Tibial nerve (tissue), 4 donors: ENCODE measurements around the gene ORMDL3. TPM values are rescaled to one million over a fixed set of nuclear protein-coding genes. Genes with fewer than 3 reads are reported as not detected.

Source experiments
- DNase-seq, 2 donors: peaks; one replicate each; pipeline ENCODE4 v3.0.0-alpha.2; 2019; ENCODE audit warnings: low spot score in 2 of 2
- H3K27ac ChIP-seq, 4 donors: fragments of 200-600 bp; sonication (generic) in 3 of 4; one replicate each; pipeline ENCODE4 v1.5.1; 2017 to 2019; ENCODE audit warnings: mild to moderate bottlenecking in 1 of 4
- H3K27me3 ChIP-seq, 2 donors: fragments of 200-600 bp; sonication (generic) in 1 of 2; one replicate each; pipeline versions ENCODE4 v1.5.1 to v1.6.0; 2017 to 2019
- H3K36me3 ChIP-seq, 3 donors: fragments of 200-600 bp; sonication (generic); one replicate each; pipeline ENCODE4 v1.5.1; 2018 to 2019
- H3K4me1 ChIP-seq, 4 donors: fragments of 200-600 bp; sonication (generic) in 3 of 4; one replicate each; pipeline ENCODE4 v1.5.1; 2017 to 2019
- H3K4me3 ChIP-seq, 4 donors: fragments of 200-600 bp; sonication (generic) in 3 of 4; one replicate each; pipeline ENCODE4 v1.5.1; 2017 to 2019; ENCODE audit warnings: mild to moderate bottlenecking in 1 of 4, moderate library complexity in 1 of 4
- H3K9me3 ChIP-seq, 4 donors: fragments of 200-600 bp; sonication (generic) in 3 of 4; one replicate each; pipeline ENCODE4 v1.5.1; 2017 to 2019
- EP300 ChIP-seq, 2 donors: sonication (generic); formaldehyde crosslinking; IDR thresholded peaks; one replicate each; pipeline ENCODE4 v1.6.1; 2017; ENCODE audit warnings: antibody characterized with exemption in 2 of 2, mild to moderate bottlenecking in 1 of 2
- POLR2A ChIP-seq, 2 donors: fragments of 450-650 bp; IDR thresholded peaks; one replicate each; pipeline ENCODE4 v1.6.1; 2017; ENCODE audit warnings: antibody characterized with exemption in 2 of 2, mild to moderate bottlenecking in 2 of 2, moderate library complexity in 2 of 2
- WGBS, 2 donors: methylation state at CpG; one replicate each; pipeline ENCODE4 v1.1.5; 2018; 5-methylcytosine and 5-hydroxymethylcytosine counted together
- total RNA-seq, 4 donors: library from RNA; depleted of rRNA; stranded (reverse); fragments of >200 nt; gene quantifications; one replicate each; pipeline ENCODE4 v1.1.0, GENCODE V29; 2016
- TF ChIP-seq, protein P1 (sequence below), 5 experiments: fragments of 200-600 bp in 3 of 5; fragments of 450-650 bp in 2 of 5; sonication (generic) in 3 of 5; IDR thresholded peaks; one replicate each; pipeline ENCODE4 v1.5.1; 2016 to 2019; ENCODE audit warnings: antibody characterized with exemption in 5 of 5, mild to moderate bottlenecking in 3 of 5, moderate library complexity in 2 of 5

The ORMDL3 gene
- total RNA-seq, 4 donors from 2014 or later: 45.7 to 88.2 (median 72.3) TPM

DNA sequence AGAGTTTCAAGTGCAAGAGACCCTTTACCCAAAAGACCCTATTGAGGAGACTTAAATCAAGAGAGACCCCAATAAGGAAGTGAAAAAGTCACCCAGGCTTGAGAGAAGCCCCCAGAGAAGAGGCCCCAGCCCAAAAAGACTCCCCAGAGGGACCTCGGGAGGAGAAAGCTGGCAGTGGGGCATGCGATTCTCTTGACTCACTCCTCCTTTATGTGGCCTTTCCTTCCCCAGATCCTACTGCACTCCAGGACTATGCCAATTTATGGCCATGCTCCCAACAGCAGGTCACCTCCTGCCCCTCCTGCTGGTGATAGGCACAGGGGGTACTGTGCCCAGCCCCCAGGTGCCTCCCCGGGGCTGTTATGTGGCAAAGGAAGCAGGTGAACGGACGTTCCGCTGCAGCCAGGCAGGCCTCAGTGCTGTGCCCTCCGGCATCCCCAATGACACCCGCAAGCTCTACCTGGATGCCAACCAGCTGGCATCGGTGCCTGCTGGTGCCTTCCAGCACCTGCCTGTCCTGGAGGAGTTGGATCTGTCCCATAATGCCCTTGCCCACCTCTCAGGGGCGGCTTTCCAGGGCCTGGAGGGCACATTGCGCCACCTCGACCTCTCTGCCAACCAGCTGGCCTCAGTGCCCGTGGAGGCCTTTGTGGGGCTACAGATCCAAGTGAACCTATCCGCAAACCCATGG is 16.4 kb upstream of the ORMDL3 start:
- WGBS, 2 donors: 68 to 90% methylated on average over 4 to 12 of the region's 14 CpGs
- Histone ChIP-seq H3K9me3 (no peaks in the 10 kb centered on the region), H3K36me3 (no peaks in the 10 kb centered on the region), H3K4me1 (no peaks in the 10 kb centered on the region), H3K4me3 (no peak overlapping the region), H3K27ac (no peak overlapping the region), H3K27me3 (no peaks in the 10 kb centered on the region)
- TF ChIP-seq, protein P1, sequence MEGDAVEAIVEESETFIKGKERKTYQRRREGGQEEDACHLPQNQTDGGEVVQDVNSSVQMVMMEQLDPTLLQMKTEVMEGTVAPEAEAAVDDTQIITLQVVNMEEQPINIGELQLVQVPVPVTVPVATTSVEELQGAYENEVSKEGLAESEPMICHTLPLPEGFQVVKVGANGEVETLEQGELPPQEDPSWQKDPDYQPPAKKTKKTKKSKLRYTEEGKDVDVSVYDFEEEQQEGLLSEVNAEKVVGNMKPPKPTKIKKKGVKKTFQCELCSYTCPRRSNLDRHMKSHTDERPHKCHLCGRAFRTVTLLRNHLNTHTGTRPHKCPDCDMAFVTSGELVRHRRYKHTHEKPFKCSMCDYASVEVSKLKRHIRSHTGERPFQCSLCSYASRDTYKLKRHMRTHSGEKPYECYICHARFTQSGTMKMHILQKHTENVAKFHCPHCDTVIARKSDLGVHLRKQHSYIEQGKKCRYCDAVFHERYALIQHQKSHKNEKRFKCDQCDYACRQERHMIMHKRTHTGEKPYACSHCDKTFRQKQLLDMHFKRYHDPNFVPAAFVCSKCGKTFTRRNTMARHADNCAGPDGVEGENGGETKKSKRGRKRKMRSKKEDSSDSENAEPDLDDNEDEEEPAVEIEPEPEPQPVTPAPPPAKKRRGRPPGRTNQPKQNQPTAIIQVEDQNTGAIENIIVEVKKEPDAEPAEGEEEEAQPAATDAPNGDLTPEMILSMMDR (IDR thresholded peaks at IDR 0.05): no peak
- TF ChIP-seq POLR2A (IDR thresholded peaks at IDR 0.05) (no peak), EP300 (IDR thresholded peaks at IDR 0.05) (no peak)
- DNase-seq: no peak

DNA sequence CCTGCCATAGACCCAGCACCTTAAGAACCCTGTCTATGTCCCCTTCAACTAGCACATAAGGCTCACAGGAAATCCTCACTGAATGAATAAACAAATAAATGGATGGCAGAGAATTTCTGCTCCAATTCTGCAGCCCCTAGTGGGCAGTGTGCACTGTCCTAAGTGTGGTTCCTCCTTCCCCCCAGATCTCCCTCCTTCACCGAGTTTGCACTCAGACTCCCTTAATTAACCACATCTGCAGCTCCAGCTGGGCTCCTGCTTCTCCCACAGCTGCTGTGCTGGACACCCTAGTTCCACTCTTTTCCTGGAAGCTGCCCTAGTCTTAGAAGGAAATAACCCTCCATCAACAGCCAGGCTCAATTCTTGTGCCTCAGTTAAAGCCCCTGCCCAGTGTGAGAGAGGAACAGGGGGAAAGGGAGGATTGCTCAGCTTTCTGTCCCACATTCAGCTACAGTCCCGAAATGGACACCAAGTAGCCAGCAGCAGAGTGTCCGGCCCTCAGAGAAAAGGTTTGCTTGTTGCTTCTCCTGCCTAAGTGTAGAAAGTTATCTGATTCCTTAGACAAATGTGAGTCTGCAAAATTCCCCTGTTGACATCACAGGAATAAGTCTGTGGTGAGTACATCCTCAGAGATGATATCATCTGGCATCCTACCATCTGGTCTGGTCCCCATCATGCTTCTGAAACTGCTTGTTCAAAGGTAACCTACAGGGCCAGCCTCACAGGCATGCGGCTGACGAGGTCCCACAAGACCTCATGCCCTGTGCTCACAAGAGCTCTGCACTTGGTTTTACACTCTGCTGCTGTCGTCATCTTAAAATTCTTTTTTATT is 12.4 kb upstream of the ORMDL3 start:
- TF ChIP-seq, protein P1 (IDR thresholded peaks at IDR 0.05): peak in 2 of 5 experiments; percentile 4 to 11
- TF ChIP-seq POLR2A (IDR thresholded peaks at IDR 0.05): no peak
- no peak for TF ChIP-seq EP300 (IDR thresholded peaks at IDR 0.05)
- no peak for DNase-seq
- Histone ChIP-seq H3K36me3 (no peaks in the 10 kb centered on the region), H3K9me3 (no peaks in the 10 kb centered on the region), H3K27me3 (no peaks in the 10 kb centered on the region), H3K27ac (no peak overlapping the region), H3K4me3 (no peak overlapping the region), H3K4me1 (no peaks in the 10 kb centered on the region)
- 45 to 50% methylated on average over 6 of the region's 6 CpGs for whole genome bisulfite sequencing, 2 donors

DNA sequence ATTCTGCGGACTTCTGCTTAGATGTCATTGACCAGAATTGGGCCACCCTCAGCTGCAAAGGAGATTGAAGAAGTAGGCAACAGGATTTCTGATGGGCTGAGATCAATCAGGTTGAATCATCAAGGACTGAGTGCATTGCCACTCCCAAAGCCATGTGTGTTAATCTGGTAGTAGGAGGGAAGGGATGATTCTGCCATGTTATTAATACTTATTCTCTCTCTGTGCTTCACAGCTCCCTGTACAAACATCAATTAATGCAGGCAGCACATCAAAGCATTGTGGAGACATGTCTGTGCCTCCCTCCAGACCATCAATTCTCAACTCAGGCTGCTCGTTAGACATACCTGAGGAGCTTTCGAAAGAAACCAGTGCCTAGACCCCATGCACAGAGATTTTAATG is 11.7 kb upstream of the ORMDL3 start:
- Histone ChIP-seq H3K27ac (no peak overlapping the region), H3K4me1 (no peaks in the 10 kb centered on the region), H3K9me3 (no peaks in the 10 kb centered on the region), H3K36me3 (no peaks in the 10 kb centered on the region), H3K27me3 (no peaks in the 10 kb centered on the region), H3K4me3 (no peak overlapping the region)
- no peak for DNase-seq
- TF ChIP-seq, protein P1 (IDR thresholded peaks at IDR 0.05): no peak
- no peak for TF ChIP-seq POLR2A (IDR thresholded peaks at IDR 0.05)
- no peak for TF ChIP-seq EP300 (IDR thresholded peaks at IDR 0.05)
- WGBS, 2 donors: 79 to 80% methylated on average over 3 of the region's 3 CpGs

DNA sequence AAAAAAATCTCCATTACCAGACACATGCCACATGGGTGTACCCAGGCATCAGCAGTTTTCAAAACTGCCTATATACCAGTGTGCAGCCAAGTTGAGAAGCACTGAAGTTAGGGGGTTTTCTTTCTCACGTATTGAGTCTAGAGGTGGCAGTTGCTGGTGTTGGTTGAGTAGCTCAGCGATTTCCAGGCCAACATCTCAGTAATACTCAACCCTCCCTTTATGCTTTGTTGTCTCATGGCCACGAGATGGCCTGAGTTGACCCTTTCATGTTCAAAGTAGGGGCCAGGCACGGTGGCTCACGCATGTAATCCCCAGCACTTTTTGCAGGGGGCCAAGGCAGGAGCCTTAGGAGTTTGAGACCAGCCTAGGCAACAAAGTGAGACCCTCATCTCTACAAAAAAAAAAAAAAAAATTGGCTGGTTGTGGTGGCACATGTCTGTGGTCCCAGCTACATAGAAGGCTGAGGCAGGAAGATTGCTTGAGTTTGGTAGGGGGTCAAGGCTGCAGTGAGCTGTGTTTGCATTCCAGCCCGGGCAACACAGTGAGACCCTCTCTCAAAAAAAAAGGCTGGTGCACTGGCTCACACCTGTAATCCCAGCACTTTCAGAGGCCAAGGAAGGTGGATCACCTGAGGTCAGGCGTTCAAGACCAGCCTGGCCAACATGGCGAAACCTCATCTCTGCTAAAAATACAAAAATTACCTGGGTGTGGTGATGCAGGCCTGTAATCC is 10.9 kb upstream of the ORMDL3 start:
- Histone ChIP-seq H3K27me3 (no peaks in the 10 kb centered on the region), H3K36me3 (no peaks in the 10 kb centered on the region), H3K27ac (no peak overlapping the region), H3K9me3 (no peaks in the 10 kb centered on the region), H3K4me3 (no peak overlapping the region), H3K4me1 (no peaks in the 10 kb centered on the region)
- TF ChIP-seq POLR2A (IDR thresholded peaks at IDR 0.05): no peak
- TF ChIP-seq, protein P1 (IDR thresholded peaks at IDR 0.05): no peak
- no peak for TF ChIP-seq EP300 (IDR thresholded peaks at IDR 0.05)
- 57 to 60% methylated on average over 8 of the region's 8 CpGs for WGBS, 2 donors
- DNase-seq: no peak
